ENCODE data around the gene FBXW10.
"Not testable (repeated sequence)": the region's sequence is repeated elsewhere in the genome, so short reads cannot be mapped to it uniquely, and the experiment has no call there.

- TF ChIP-seq CTCF, POLR2A (IDR thresholded peaks at IDR 0.05): not testable (repeated sequence)
Observed at GRCh38 chr17:18719428-18720110, 24.3 kb upstream of the FBXW10 start.
